GM18870 (cell line): ENCODE data around the gene SYNJ2.

Experiments used
- ATAC-seq: cut with Tn5 transposase; IDR thresholded peaks from one replicate; pipeline ENCODE4 v1.9.1; 2021; ENCODE audit warnings: moderate library complexity; ENCODE audit not compliant: unreplicated experiment

SYNJ2 gene

GRCh38 chr6:158011980-158012566, 30.4 kb downstream of the SYNJ2 start:
- ATAC-seq, result no peak

GRCh38 chr6:158013904-158014504, 32.3 kb downstream of the SYNJ2 start:
- ATAC-seq, result no peak

GRCh38 chr6:158014505-158015187, 33.0 kb downstream of the SYNJ2 start:
- ATAC-seq, result no peak

GRCh38 chr6:158015188-158015506, 33.5 kb downstream of the SYNJ2 start:
- no peak for ATAC-seq

- no peak for ATAC-seq
These were observed 35.1 kb downstream of the SYNJ2 start for GRCh38 chr6:158016571-158017383.

GRCh38 chr6:158017621-158018040, 36.0 kb downstream of the SYNJ2 start:
- no peak for ATAC-seq

- no peak for ATAC-seq
These were observed 36.5 kb downstream of the SYNJ2 start for GRCh38 chr6:158018041-158018771.

- ATAC-seq, result no peak
These were observed 37.2 kb downstream of the SYNJ2 start for GRCh38 chr6:158018851-158019361.

- no peak for ATAC-seq
These were observed 37.8 kb downstream of the SYNJ2 start for GRCh38 chr6:158019416-158019815.

GRCh38 chr6:158020272-158020711, 38.6 kb downstream of the SYNJ2 start:
- no peak for ATAC-seq

GRCh38 chr6:158020811-158021210, 39.1 kb downstream of the SYNJ2 start:
- no peak for ATAC-seq

- ATAC-seq, result no peak
These were observed 39.7 kb downstream of the SYNJ2 start for GRCh38 chr6:158021376-158021775.

- ATAC-seq, result no peak
These were observed 40.4 kb downstream of the SYNJ2 start for GRCh38 chr6:158021814-158022748.

- no peak for ATAC-seq
These were observed 41.3 kb downstream of the SYNJ2 start for GRCh38 chr6:158022749-158023596.

GRCh38 chr6:158023597-158023939, 41.9 kb downstream of the SYNJ2 start:
- no peak for ATAC-seq

- no peak for ATAC-seq
These were observed 43.1 kb downstream of the SYNJ2 start for GRCh38 chr6:158024566-158025297.

- peak; percentile 70 for ATAC-seq
These were observed 44.6 kb downstream of the SYNJ2 start for GRCh38 chr6:158026054-158026900.
